ENCODE results near the gene HMG20A. TPM values are rescaled to one million over a fixed set of nuclear protein-coding genes. Genes with fewer than 3 reads are reported as not detected.

The HMG20A gene
- total RNA-seq, 1 experiment from 2014 or later, result 62.2 TPM

GRCh38 chr15:77473328-77473727, 52.6 kb downstream of the HMG20A start:
- Mint-ChIP-seq H3K9me3 (no peaks in the 10 kb centered on the region), H3K36me3 (peaks cover 40% of the 10 kb centered on the region), H3K4me1 (peaks cover 53% of the 10 kb centered on the region), H3K4me3 (no peak overlapping the region), H3K27me3 (ENCODE audit: low read depth) (no peaks in the 10 kb centered on the region), H3K27ac (peak overlapping the region; percentile 83; the same call in 1 of the 2 replicates)
- TF ChIP-seq MXD4 (CRISPR knock-in tag; IDR thresholded peaks at IDR 0.05; ENCODE audit: borderline replicate concordance) (no peak), ZNF317 (CRISPR knock-in tag; IDR thresholded peaks at IDR 0.05; ENCODE audit: borderline replicate concordance, low read depth) (no peak), SMAD3 (CRISPR knock-in tag; IDR thresholded peaks at IDR 0.05; ENCODE audit: borderline replicate concordance) (no peak), CREB1 (CRISPR knock-in tag; IDR thresholded peaks at IDR 0.05) (no peak), ZNF263 (CRISPR knock-in tag; IDR thresholded peaks at IDR 0.05; ENCODE audit: low read depth) (no peak), GRHL2 (CRISPR knock-in tag; IDR thresholded peaks at IDR 0.05; ENCODE audit: insufficient replicate concordance, severe bottlenecking) (no peak), KAT7 (CRISPR knock-in tag; IDR thresholded peaks at IDR 0.05; ENCODE audit: borderline replicate concordance) (no peak), IRF1 (CRISPR knock-in tag; IDR thresholded peaks at IDR 0.05) (no peak), ZMAT4 (CRISPR knock-in tag; IDR thresholded peaks at IDR 0.05) (no peak), RORB (CRISPR knock-in tag; IDR thresholded peaks at IDR 0.05) (no peak)
- TF ChIP-seq, protein P1, sequence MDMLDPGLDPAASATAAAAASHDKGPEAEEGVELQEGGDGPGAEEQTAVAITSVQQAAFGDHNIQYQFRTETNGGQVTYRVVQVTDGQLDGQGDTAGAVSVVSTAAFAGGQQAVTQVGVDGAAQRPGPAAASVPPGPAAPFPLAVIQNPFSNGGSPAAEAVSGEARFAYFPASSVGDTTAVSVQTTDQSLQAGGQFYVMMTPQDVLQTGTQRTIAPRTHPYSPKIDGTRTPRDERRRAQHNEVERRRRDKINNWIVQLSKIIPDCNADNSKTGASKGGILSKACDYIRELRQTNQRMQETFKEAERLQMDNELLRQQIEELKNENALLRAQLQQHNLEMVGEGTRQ (CRISPR knock-in tag; IDR thresholded peaks at IDR 0.05), result no peak
- TF ChIP-seq, protein P2, sequence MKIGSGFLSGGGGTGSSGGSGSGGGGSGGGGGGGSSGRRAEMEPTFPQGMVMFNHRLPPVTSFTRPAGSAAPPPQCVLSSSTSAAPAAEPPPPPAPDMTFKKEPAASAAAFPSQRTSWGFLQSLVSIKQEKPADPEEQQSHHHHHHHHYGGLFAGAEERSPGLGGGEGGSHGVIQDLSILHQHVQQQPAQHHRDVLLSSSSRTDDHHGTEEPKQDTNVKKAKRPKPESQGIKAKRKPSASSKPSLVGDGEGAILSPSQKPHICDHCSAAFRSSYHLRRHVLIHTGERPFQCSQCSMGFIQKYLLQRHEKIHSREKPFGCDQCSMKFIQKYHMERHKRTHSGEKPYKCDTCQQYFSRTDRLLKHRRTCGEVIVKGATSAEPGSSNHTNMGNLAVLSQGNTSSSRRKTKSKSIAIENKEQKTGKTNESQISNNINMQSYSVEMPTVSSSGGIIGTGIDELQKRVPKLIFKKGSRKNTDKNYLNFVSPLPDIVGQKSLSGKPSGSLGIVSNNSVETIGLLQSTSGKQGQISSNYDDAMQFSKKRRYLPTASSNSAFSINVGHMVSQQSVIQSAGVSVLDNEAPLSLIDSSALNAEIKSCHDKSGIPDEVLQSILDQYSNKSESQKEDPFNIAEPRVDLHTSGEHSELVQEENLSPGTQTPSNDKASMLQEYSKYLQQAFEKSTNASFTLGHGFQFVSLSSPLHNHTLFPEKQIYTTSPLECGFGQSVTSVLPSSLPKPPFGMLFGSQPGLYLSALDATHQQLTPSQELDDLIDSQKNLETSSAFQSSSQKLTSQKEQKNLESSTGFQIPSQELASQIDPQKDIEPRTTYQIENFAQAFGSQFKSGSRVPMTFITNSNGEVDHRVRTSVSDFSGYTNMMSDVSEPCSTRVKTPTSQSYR (CRISPR knock-in tag; IDR thresholded peaks at IDR 0.05), result no peak
- ATAC-seq (no peak), DNase-seq (ENCODE audit: low spot score) (no peak)
- POLR2A ChIA-PET, result no interaction called here
- CTCF ChIA-PET, result no interaction called here

DNA sequence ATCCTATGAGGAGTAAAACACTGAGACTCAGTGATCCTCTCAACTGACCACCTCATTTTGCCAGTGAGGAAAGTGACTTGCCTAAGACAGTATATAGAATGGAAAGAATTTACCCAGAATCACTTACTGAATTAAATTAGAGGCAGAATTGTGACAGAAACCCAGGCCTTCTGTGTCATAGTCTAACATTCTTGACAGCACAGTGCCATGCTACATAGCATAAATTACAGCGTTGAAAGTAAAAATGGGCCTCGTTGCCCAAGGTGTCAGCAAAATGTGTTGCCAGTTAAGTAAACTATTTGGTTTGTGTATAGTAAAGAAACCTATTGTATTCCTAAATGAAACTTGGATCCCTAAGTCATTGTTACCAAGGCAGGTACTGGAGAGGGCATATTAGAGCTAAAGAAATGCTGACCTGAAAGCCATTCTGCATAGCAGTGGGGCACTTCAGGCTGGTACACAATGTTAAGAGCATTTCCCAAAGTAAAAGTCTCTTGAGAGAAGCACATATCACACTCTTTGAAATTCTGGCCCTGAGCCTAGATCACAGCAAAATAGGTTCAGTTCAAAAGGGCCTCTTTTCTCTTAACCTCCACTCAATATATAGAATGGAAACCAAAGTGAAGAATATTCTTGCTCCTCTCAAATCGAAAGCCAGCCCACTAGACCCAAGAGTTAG, 53.8 kb downstream of the HMG20A start:
- H3K36me3 Mint-ChIP-seq, result peaks cover 47% of the 10 kb centered on the region
- ATAC-seq (no peak), DNase-seq (ENCODE audit: low spot score) (no peak)
- POLR2A ChIA-PET, result no interaction called here
- H3K4me1 Mint-ChIP-seq, result peaks cover 42% of the 10 kb centered on the region
- TF ChIP-seq ATF1 (CRISPR knock-in tag; IDR thresholded peaks at IDR 0.05) (no peak), TEAD1 (CRISPR knock-in tag; IDR thresholded peaks at IDR 0.05) (no peak), NR1H2 (CRISPR knock-in tag; IDR thresholded peaks at IDR 0.05) (no peak), ETV6 (CRISPR knock-in tag; IDR thresholded peaks at IDR 0.05) (no peak), EMX1 (CRISPR knock-in tag; IDR thresholded peaks at IDR 0.05) (no peak), ZNF425 (CRISPR knock-in tag; conservative IDR thresholded peaks at IDR 0.05) (no peak), SMAD4 (CRISPR knock-in tag; IDR thresholded peaks at IDR 0.05) (no peak)
- TF ChIP-seq, protein P3, sequence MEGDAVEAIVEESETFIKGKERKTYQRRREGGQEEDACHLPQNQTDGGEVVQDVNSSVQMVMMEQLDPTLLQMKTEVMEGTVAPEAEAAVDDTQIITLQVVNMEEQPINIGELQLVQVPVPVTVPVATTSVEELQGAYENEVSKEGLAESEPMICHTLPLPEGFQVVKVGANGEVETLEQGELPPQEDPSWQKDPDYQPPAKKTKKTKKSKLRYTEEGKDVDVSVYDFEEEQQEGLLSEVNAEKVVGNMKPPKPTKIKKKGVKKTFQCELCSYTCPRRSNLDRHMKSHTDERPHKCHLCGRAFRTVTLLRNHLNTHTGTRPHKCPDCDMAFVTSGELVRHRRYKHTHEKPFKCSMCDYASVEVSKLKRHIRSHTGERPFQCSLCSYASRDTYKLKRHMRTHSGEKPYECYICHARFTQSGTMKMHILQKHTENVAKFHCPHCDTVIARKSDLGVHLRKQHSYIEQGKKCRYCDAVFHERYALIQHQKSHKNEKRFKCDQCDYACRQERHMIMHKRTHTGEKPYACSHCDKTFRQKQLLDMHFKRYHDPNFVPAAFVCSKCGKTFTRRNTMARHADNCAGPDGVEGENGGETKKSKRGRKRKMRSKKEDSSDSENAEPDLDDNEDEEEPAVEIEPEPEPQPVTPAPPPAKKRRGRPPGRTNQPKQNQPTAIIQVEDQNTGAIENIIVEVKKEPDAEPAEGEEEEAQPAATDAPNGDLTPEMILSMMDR (IDR thresholded peaks at IDR 0.05), result no peak
- TF ChIP-seq, protein P4, sequence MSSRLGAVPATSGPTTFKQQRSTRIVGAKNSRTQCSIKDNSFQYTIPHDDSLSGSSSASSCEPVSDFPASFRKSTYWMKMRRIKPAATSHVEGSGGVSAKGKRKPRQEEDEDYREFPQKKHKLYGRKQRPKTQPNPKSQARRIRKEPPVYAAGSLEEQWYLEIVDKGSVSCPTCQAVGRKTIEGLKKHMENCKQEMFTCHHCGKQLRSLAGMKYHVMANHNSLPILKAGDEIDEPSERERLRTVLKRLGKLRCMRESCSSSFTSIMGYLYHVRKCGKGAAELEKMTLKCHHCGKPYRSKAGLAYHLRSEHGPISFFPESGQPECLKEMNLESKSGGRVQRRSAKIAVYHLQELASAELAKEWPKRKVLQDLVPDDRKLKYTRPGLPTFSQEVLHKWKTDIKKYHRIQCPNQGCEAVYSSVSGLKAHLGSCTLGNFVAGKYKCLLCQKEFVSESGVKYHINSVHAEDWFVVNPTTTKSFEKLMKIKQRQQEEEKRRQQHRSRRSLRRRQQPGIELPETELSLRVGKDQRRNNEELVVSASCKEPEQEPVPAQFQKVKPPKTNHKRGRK (CRISPR knock-in tag; IDR thresholded peaks at IDR 0.05; ENCODE audit: borderline replicate concordance), result no peak
- H3K27me3 Mint-ChIP-seq (ENCODE audit: low read depth), result no peaks in the 10 kb centered on the region
- H3K4me3 Mint-ChIP-seq, result no peak overlapping the region
- CTCF ChIA-PET, result interaction anchor here (1.3 to 2.0 kb wide), 3 partner anchors 23 to 501 kb away, joined by 3 to 12 read pairs (median 11); no protein-coding TSS in a partner anchor
- no peaks in the 10 kb centered on the region for H3K9me3 Mint-ChIP-seq
- peak overlapping the region; percentile 35 for H3K27ac Mint-ChIP-seq

Data from WTC11 (cell line).